GM23338 (cell line): ENCODE measurements around the gene GDPD5. TPM values are rescaled to one million over a fixed set of nuclear protein-coding genes. Genes with fewer than 3 reads are reported as not detected.

ENCODE experiments used
- ATAC-seq: fragments of 200-7000 bp; cut with Tn5 transposase; 3 replicates; pipeline ENCODE4 v1.9.1; 2020
- DNase-seq: peaks from one replicate; pipeline ENCODE4 v3.0.0-alpha.2; 2015; ENCODE audit warnings: low spot score
- H2AFZ ChIP-seq: fragments of 200-600 bp; sonication (generic); 2 replicates; pipeline ENCODE4 v1.8.0; 2016; ENCODE audit warnings: antibody characterized with exemption, mild to moderate bottlenecking, moderate library complexity
- H3F3A ChIP-seq: fragments of 200-600 bp; sonication (generic); replicated peaks from 2 replicates; pipeline ENCODE4 v1.8.0; 2017; ENCODE audit warnings: antibody characterized with exemption, mixed run types, low read depth
- H3K27ac ChIP-seq: fragments of 200-600 bp; sonication (generic); 2 replicates; pipeline ENCODE4 v1.6.1; 2016; ENCODE audit warnings: low read depth
- H3K27me3 ChIP-seq: fragments of 200-600 bp; sonication (generic); 2 replicates; pipeline ENCODE4 v1.8.0; 2016; ENCODE audit warnings: mild to moderate bottlenecking, mixed run types, moderate library complexity; ENCODE audit not compliant: insufficient read depth
- H3K36me3 ChIP-seq: fragments of 200-600 bp; sonication (generic); 2 replicates; pipeline ENCODE4 v1.8.0; 2016; ENCODE audit warnings: mild to moderate bottlenecking; ENCODE audit not compliant: insufficient read depth
- H3K4me1 ChIP-seq: fragments of 200-600 bp; sonication (generic); 2 replicates; pipeline ENCODE4 v1.8.0; 2016; ENCODE audit warnings: mild to moderate bottlenecking, moderate library complexity; ENCODE audit not compliant: insufficient read depth
- H3K4me2 ChIP-seq: fragments of 200-600 bp; sonication (generic); 2 replicates; pipeline ENCODE4 v1.7.1; 2017; ENCODE audit warnings: mixed run types
- H3K4me3 ChIP-seq: fragments of 200-600 bp; sonication (generic); 2 replicates; pipeline ENCODE4 v1.6.1; 2016; ENCODE audit warnings: mixed run types
- H3K79me2 ChIP-seq: fragments of 200-600 bp; sonication (generic); replicated peaks from 2 replicates; pipeline ENCODE4 v1.8.0; 2017; ENCODE audit warnings: mild to moderate bottlenecking; ENCODE audit not compliant: insufficient read depth
- H3K9me2 ChIP-seq: fragments of 200-600 bp; sonication (generic); 2 replicates; pipeline ENCODE4 v1.8.0; 2017; ENCODE audit not compliant: insufficient read depth
- H4K20me1 ChIP-seq: fragments of 200-600 bp; sonication (generic); replicated peaks from 2 replicates; pipeline ENCODE4 v1.8.0; 2017; ENCODE audit warnings: mild to moderate bottlenecking; ENCODE audit not compliant: insufficient read depth
- H3K27ac Mint-ChIP-seq: 2 replicates; pipeline ENCODE4 v1.8.0; 2020; ENCODE audit warnings: inconsistent platforms, mild to moderate bottlenecking, moderate library complexity, mixed read lengths
- H3K27me3 Mint-ChIP-seq: 3 replicates; pipeline ENCODE4 v1.8.0; 2022; ENCODE audit warnings: low read depth, mild to moderate bottlenecking, moderate library complexity, mixed read lengths, inconsistent platforms; ENCODE audit not compliant: insufficient read depth, poor library complexity
- H3K36me3 Mint-ChIP-seq: 3 replicates; pipeline ENCODE4 v1.8.0; 2021; ENCODE audit warnings: low read depth, mild to moderate bottlenecking, inconsistent platforms, moderate library complexity, mixed read lengths
- H3K4me1 Mint-ChIP-seq: 3 replicates; pipeline ENCODE4 v1.8.0; 2020; ENCODE audit warnings: mild to moderate bottlenecking, inconsistent platforms, mixed read lengths
- H3K4me3 Mint-ChIP-seq: 3 replicates; pipeline ENCODE4 v1.8.0; 2021; ENCODE audit warnings: moderate library complexity, mild to moderate bottlenecking, inconsistent platforms, mixed read lengths
- H3K9me3 Mint-ChIP-seq: 3 replicates; pipeline ENCODE4 v1.8.0; 2020; ENCODE audit warnings: moderate library complexity, mild to moderate bottlenecking, inconsistent platforms, mixed read lengths
- CREB1 ChIP-seq: fragments of 250-450 bp; sonication (Bioruptor Pico); IDR thresholded peaks from 2 replicates; pipeline ENCODE4 v1.5.0; 2020; ENCODE audit warnings: low read depth, mild to moderate bottlenecking, moderate library complexity
- EZH2 ChIP-seq: fragments of 200-600 bp; sonication (generic); IDR thresholded peaks from one replicate; pipeline ENCODE4 v1.8.0; 2017; ENCODE audit warnings: antibody characterized with exemption, mild to moderate bottlenecking, low read depth; ENCODE audit not compliant: unreplicated experiment
- EZH2phosphoT487 ChIP-seq: fragments of 200-600 bp; sonication (generic); IDR thresholded peaks from one replicate; pipeline ENCODE4 v1.8.1; 2018; ENCODE audit warnings: antibody characterized with exemption; ENCODE audit not compliant: unreplicated experiment
- JUNB ChIP-seq: IDR thresholded peaks from one replicate; pipeline ENCODE4 v1.6.1; 2016; ENCODE audit warnings: antibody characterized with exemption; ENCODE audit not compliant: unreplicated experiment
- NANOG ChIP-seq: IDR thresholded peaks from 2 replicates; pipeline ENCODE4 v1.6.1; 2016; ENCODE audit warnings: antibody characterized with exemption, borderline replicate concordance
- POLR2AphosphoS5 ChIP-seq: IDR thresholded peaks from 2 replicates; pipeline ENCODE4 v1.6.1; 2016; ENCODE audit warnings: antibody characterized with exemption, low read depth
- STAT1 ChIP-seq: IDR thresholded peaks from one replicate; pipeline ENCODE4 v1.6.1; 2016; ENCODE audit warnings: antibody characterized with exemption; ENCODE audit not compliant: unreplicated experiment
- ZNF114 ChIP-seq: fragments of 250-450 bp; sonication (Bioruptor Pico); IDR thresholded peaks from 2 replicates; pipeline ENCODE4 v1.5.0; 2020; ENCODE audit warnings: mild to moderate bottlenecking, moderate library complexity
- ZNF331 ChIP-seq: fragments of 250-450 bp; sonication (Bioruptor Pico); IDR thresholded peaks from 2 replicates; pipeline ENCODE4 v1.5.0; 2020; ENCODE audit warnings: low read depth, mild to moderate bottlenecking, moderate library complexity
- polyA plus RNA-seq: library from polyadenylated mRNA; unstranded; fragments of >200 nt; fragmentation: Nextera tagmentation; extraction: Ambion mirVana; gene quantifications from 2 replicates; pipeline ENCODE4 v1.2.1, GENCODE V29; 2016
- total RNA-seq: library from RNA; depleted of rRNA; stranded (reverse); fragments of >200 nt; shearing (Covaris generic); gene quantifications from 2 replicates; pipeline ENCODE4 v1.2.3, GENCODE V29; 2014
- TF ChIP-seq, protein P1 (sequence below): IDR thresholded peaks from 2 replicates; pipeline ENCODE4 v1.6.1; 2016; ENCODE audit warnings: antibody characterized with exemption
- TF ChIP-seq, protein P2 (sequence below): IDR thresholded peaks from one replicate; pipeline ENCODE4 v1.6.1; 2018; ENCODE audit warnings: antibody characterized with exemption; ENCODE audit not compliant: unreplicated experiment
- TF ChIP-seq, protein P3 (sequence below), 2 experiments: fragments of 200-600 bp in 1 of 2; sonication (generic) in 1 of 2; conservative IDR thresholded peaks; 2 replicates each; pipeline versions ENCODE4 v1.5.1 to v1.6.1; 2016 to 2017; ENCODE audit warnings: antibody characterized with exemption in 2 of 2, low read depth in 2 of 2, mild to moderate bottlenecking in 2 of 2, moderate library complexity in 1 of 2

The GDPD5 gene
- total and polyA plus RNA-seq, 2 experiments from 2014 or later = 1.6 to 4.9 TPM

DNA sequence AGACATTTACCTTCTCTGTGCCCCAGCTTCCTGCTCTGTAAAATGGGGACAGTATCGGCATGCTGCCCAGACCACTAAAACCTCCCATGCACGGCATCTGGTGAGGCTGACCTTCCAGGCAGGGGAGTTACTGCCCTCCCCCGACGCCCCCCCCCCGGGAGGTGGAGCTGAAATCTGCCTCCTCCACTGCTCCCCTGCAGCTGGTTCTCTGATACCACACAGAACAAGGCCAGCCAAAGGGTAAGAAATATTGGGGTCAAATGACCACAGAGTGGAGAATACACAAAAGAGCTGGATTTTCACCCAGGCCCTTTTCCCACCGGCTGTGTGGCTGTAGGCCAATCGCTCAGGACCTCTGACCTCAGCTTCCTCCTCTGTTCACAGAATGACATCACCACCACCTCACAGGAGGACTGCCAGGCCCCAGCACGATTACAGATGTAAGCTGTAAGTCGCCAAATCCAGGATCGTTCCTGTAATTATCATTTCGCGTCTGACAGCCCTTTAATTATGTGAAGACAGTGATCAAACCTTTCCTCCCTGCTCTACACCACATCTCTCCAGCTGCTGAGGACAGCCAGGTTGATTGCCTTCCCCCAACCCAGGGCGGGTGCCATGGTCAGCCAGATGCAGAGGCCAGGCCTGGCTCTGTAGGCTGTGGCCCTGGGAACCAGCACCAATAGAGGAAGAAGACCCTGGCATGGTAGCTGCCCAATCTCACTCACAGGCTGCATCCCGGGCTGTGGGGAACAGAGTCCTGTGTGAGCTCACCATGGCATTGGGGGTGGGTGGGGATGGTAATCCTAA is 57.0 kb downstream of the GDPD5 start:
- Mint-ChIP-seq H3K27me3 (peaks cover 3% of the 10 kb centered on the region), H3K27ac (no peak overlapping the region), H3K9me3 (no peaks in the 10 kb centered on the region), H3K4me1 (peaks cover 31% of the 10 kb centered on the region), H3K36me3 (no peaks in the 10 kb centered on the region), H3K4me3 (no peak overlapping the region)
- no peaks in the 10 kb centered on the region for H3K79me2 ChIP-seq
- no peak overlapping the region for H3K4me2 ChIP-seq
- ATAC-seq (no peak), DNase-seq (no peak)
- no peaks in the 10 kb centered on the region for H3K9me2 ChIP-seq
- no peak overlapping the region for H2AFZ ChIP-seq
- no peaks in the 10 kb centered on the region for H4K20me1 ChIP-seq
- H3K27me3 ChIP-seq = no peaks in the 10 kb centered on the region
- H3K4me1 ChIP-seq = no peaks in the 10 kb centered on the region
- no peaks in the 10 kb centered on the region for H3F3A ChIP-seq
- H3K27ac ChIP-seq = no peak overlapping the region
- H3K36me3 ChIP-seq = no peaks in the 10 kb centered on the region
- H3K4me3 ChIP-seq = no peak overlapping the region
- TF ChIP-seq POLR2AphosphoS5 = no peak

DNA sequence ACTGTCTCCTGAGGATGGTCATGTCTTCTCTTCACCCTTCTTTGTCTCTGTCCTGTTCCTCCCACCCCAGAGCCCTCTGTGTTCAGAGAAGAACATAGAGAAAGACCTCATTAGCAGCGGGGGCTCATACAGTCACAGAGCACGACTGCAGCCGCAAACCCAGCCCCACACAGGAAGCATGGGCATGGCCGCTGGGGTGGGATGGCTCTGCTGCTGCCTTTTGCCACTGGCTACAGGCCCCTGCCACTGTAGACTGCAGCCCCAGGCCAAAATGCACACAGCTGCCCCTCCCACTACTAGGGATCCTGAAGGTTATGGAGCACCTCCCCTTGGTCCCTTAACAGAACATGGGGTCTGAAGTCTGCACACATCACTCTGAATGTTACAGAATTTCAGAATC is 57.9 kb downstream of the GDPD5 start:
- H4K20me1 ChIP-seq = no peaks in the 10 kb centered on the region
- H3K79me2 ChIP-seq = no peaks in the 10 kb centered on the region
- H3F3A ChIP-seq = no peaks in the 10 kb centered on the region
- peaks cover 7% of the 10 kb centered on the region for H3K27me3 Mint-ChIP-seq
- H3K36me3 ChIP-seq = no peaks in the 10 kb centered on the region
- DNase-seq (no peak), ATAC-seq (no peak)
- H3K36me3 Mint-ChIP-seq = no peaks in the 10 kb centered on the region
- H3K9me2 ChIP-seq = no peaks in the 10 kb centered on the region
- H3K4me3 Mint-ChIP-seq = no peak overlapping the region
- no peak overlapping the region for H3K4me2 ChIP-seq
- no peak overlapping the region for H3K27ac ChIP-seq
- H3K9me3 Mint-ChIP-seq = no peaks in the 10 kb centered on the region
- H3K4me1 ChIP-seq = no peaks in the 10 kb centered on the region; the same call in 1 of the 2 replicates
- no peaks in the 10 kb centered on the region for H3K27me3 ChIP-seq
- H3K4me3 ChIP-seq = no peak overlapping the region
- no peak overlapping the region for H2AFZ ChIP-seq
- H3K4me1 Mint-ChIP-seq = peaks cover 40% of the 10 kb centered on the region
- no peak overlapping the region for H3K27ac Mint-ChIP-seq
- no peak for TF ChIP-seq CREB1 (CRISPR knock-in tag)
- no peak for TF ChIP-seq STAT1
- TF ChIP-seq, protein P1, sequence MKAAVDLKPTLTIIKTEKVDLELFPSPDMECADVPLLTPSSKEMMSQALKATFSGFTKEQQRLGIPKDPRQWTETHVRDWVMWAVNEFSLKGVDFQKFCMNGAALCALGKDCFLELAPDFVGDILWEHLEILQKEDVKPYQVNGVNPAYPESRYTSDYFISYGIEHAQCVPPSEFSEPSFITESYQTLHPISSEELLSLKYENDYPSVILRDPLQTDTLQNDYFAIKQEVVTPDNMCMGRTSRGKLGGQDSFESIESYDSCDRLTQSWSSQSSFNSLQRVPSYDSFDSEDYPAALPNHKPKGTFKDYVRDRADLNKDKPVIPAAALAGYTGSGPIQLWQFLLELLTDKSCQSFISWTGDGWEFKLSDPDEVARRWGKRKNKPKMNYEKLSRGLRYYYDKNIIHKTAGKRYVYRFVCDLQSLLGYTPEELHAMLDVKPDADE = no peak
- TF ChIP-seq EZH2 = no peak
- no peak for TF ChIP-seq ZNF114
- no peak for TF ChIP-seq JUNB
- no peak for TF ChIP-seq POLR2AphosphoS5
- TF ChIP-seq, protein P2, sequence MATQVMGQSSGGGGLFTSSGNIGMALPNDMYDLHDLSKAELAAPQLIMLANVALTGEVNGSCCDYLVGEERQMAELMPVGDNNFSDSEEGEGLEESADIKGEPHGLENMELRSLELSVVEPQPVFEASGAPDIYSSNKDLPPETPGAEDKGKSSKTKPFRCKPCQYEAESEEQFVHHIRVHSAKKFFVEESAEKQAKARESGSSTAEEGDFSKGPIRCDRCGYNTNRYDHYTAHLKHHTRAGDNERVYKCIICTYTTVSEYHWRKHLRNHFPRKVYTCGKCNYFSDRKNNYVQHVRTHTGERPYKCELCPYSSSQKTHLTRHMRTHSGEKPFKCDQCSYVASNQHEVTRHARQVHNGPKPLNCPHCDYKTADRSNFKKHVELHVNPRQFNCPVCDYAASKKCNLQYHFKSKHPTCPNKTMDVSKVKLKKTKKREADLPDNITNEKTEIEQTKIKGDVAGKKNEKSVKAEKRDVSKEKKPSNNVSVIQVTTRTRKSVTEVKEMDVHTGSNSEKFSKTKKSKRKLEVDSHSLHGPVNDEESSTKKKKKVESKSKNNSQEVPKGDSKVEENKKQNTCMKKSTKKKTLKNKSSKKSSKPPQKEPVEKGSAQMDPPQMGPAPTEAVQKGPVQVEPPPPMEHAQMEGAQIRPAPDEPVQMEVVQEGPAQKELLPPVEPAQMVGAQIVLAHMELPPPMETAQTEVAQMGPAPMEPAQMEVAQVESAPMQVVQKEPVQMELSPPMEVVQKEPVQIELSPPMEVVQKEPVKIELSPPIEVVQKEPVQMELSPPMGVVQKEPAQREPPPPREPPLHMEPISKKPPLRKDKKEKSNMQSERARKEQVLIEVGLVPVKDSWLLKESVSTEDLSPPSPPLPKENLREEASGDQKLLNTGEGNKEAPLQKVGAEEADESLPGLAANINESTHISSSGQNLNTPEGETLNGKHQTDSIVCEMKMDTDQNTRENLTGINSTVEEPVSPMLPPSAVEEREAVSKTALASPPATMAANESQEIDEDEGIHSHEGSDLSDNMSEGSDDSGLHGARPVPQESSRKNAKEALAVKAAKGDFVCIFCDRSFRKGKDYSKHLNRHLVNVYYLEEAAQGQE = no peak
- TF ChIP-seq ZNF331 = no peak
- no peak for TF ChIP-seq NANOG
- TF ChIP-seq, protein P3, sequence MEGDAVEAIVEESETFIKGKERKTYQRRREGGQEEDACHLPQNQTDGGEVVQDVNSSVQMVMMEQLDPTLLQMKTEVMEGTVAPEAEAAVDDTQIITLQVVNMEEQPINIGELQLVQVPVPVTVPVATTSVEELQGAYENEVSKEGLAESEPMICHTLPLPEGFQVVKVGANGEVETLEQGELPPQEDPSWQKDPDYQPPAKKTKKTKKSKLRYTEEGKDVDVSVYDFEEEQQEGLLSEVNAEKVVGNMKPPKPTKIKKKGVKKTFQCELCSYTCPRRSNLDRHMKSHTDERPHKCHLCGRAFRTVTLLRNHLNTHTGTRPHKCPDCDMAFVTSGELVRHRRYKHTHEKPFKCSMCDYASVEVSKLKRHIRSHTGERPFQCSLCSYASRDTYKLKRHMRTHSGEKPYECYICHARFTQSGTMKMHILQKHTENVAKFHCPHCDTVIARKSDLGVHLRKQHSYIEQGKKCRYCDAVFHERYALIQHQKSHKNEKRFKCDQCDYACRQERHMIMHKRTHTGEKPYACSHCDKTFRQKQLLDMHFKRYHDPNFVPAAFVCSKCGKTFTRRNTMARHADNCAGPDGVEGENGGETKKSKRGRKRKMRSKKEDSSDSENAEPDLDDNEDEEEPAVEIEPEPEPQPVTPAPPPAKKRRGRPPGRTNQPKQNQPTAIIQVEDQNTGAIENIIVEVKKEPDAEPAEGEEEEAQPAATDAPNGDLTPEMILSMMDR (conservative IDR thresholded peaks at IDR 0.05; ENCODE audit: low read depth in 2 of 2) = no peak
- TF ChIP-seq EZH2phosphoT487 = no peak
